Measurements from ENCODE around the gene SORT1.

DNA sequence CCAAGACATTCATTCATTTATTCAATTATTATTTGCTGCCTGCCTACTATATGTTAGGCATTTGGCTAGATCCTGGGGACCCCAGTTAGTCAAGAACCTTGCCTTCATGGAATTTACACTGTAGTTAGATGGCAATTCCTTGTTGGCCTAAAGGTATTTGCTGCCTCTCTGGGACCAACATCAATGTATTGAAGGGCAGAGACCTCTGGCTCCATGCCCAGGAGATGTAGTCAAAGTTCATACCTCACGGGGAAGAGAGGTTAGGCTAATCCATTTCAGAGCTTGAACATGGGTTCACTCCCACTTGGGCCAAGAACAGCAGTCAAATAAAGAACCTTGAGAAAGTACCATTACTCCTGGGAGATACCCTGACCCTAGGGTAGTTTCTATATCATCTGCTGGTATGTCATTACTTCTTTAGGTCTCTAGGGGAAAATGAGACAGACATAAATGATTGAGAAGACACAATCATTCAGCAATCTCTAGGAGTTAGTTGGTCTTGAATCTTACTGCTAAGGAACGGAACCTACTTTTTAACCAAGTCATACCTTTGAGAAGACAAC, 32.0 kb downstream of the SORT1 start:
- TF ChIP-seq CTCF (IDR thresholded peaks at IDR 0.05) (no peak), POLR2A (IDR thresholded peaks at IDR 0.05) (no peak)
